Nucleus accumbens (tissue), 56 donors: Measurements from ENCODE around the gene POLDIP3.
"Not testable (repeated sequence)": the region's sequence is repeated elsewhere in the genome, so short reads cannot be mapped to it uniquely, and the experiment has no call there.

ENCODE experiments used
- DNase-seq, 56 donors: peaks; one replicate each; lab custom pipeline; 2025; lab: John Stamatoyannopoulos, UW

The POLDIP3 gene

GRCh38 chr22:42591987-42592386 lies 22.7 kb downstream of the POLDIP3 start:
- no peak for DNase-seq

GRCh38 chr22:42587588-42588175 lies 27.0 kb downstream of the POLDIP3 start:
- no peak for DNase-seq

GRCh38 chr22:42586381-42586780 lies 28.3 kb downstream of the POLDIP3 start:
- DNase-seq = no peak

- no peak for DNase-seq
These were observed 29.6 kb downstream of the POLDIP3 start for GRCh38 chr22:42585096-42585495.

- no peak for DNase-seq
These were observed 30.2 kb downstream of the POLDIP3 start for GRCh38 chr22:42584364-42584940.

GRCh38 chr22:42582987-42583386 lies 31.7 kb downstream of the POLDIP3 start:
- no peak for DNase-seq

- DNase-seq = peak in 55 of 56 donors; percentile 5 to 87 (median 64)
These were observed 32.6 kb downstream of the POLDIP3 start for GRCh38 chr22:42581762-42582716.

GRCh38 chr22:42581194-42581761 lies 33.4 kb downstream of the POLDIP3 start:
- DNase-seq = not testable (repeated sequence)

GRCh38 chr22:42580040-42580439 lies 34.6 kb downstream of the POLDIP3 start:
- not testable (repeated sequence) for DNase-seq

GRCh38 chr22:42577623-42578240 lies 37.0 kb downstream of the POLDIP3 start:
- DNase-seq = no peak

- DNase-seq = not testable (repeated sequence)
These were observed 37.5 kb downstream of the POLDIP3 start for GRCh38 chr22:42577141-42577540.

GRCh38 chr22:42575996-42576574 lies 38.6 kb downstream of the POLDIP3 start:
- not testable (repeated sequence) for DNase-seq

GRCh38 chr22:42574468-42574867 lies 40.2 kb downstream of the POLDIP3 start:
- not testable (repeated sequence) for DNase-seq

- DNase-seq = not testable (repeated sequence)
These were observed 40.6 kb downstream of the POLDIP3 start for GRCh38 chr22:42574046-42574445.

- not testable (repeated sequence) for DNase-seq
These were observed 43.6 kb downstream of the POLDIP3 start for GRCh38 chr22:42571068-42571467.

GRCh38 chr22:42570580-42570979 lies 44.1 kb downstream of the POLDIP3 start:
- not testable (repeated sequence) for DNase-seq

GRCh38 chr22:42567950-42568349 lies 46.7 kb downstream of the POLDIP3 start:
- DNase-seq = not testable (repeated sequence)

GRCh38 chr22:42565956-42566355 lies 48.7 kb downstream of the POLDIP3 start:
- no peak for DNase-seq

- no peak for DNase-seq
These were observed 50.0 kb downstream of the POLDIP3 start for GRCh38 chr22:42564699-42565098.

GRCh38 chr22:42563943-42564342 lies 50.7 kb downstream of the POLDIP3 start:
- DNase-seq = not testable (repeated sequence)
